ENCODE results near the gene LCN1. TPM values are rescaled to one million over a fixed set of nuclear protein-coding genes. Genes with fewer than 3 reads are reported as not detected.

LCN1 gene
- total RNA-seq, 2 donors from 2014 or later: not detected

DNA sequence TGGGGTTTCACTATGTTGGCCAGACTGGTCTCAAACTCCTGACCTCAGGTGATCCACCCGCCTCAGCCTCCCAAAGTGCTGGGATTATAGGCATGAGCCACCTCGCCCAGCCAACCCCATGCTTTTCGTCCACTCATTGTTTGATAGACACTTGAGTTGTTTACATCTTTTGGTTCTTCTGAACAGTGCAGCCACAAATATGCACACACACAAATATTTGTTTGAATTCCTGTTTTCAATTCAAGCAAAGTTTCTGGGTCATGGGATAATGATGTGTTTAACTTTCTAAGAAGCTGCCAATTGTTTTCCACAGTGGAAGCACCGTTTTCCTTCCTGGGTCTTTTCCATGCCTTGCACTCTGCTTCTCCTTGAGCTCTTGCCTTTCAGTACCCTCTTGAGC is 33.5 kb downstream of the LCN1 start:
- no peak overlapping the region for H3K27ac ChIP-seq
- TF ChIP-seq, protein P1, sequence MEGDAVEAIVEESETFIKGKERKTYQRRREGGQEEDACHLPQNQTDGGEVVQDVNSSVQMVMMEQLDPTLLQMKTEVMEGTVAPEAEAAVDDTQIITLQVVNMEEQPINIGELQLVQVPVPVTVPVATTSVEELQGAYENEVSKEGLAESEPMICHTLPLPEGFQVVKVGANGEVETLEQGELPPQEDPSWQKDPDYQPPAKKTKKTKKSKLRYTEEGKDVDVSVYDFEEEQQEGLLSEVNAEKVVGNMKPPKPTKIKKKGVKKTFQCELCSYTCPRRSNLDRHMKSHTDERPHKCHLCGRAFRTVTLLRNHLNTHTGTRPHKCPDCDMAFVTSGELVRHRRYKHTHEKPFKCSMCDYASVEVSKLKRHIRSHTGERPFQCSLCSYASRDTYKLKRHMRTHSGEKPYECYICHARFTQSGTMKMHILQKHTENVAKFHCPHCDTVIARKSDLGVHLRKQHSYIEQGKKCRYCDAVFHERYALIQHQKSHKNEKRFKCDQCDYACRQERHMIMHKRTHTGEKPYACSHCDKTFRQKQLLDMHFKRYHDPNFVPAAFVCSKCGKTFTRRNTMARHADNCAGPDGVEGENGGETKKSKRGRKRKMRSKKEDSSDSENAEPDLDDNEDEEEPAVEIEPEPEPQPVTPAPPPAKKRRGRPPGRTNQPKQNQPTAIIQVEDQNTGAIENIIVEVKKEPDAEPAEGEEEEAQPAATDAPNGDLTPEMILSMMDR (IDR thresholded peaks at IDR 0.05): no peak
- no peak for DNase-seq (ENCODE audit: low spot score)
- H3K36me3 ChIP-seq: no peaks in the 10 kb centered on the region
- H3K27me3 ChIP-seq: no peaks in the 10 kb centered on the region
- H3K9me3 ChIP-seq: no peaks in the 10 kb centered on the region
- H3K4me1 ChIP-seq: no peaks in the 10 kb centered on the region
- no peak overlapping the region for H3K4me3 ChIP-seq

DNA sequence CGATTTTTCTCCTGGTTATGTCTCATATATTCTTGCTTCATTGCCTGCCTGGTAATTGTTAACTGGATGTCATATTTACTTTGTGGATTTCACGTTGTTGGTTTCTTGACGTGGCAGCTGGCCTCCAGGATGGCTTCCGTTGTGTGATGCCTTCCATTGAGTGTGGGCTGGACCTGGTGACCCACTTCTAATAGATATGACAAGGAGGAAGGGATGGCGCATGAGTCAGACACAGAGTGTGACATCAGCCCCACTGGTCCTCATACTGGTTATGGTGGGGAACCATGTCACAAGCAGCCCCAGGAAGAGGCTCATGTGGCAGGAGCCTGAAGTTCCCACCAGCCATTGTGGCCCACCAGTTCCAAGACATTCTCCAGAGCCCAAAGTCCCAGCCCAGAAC is 34.0 kb downstream of the LCN1 start:
- no peaks in the 10 kb centered on the region for H3K4me1 ChIP-seq
- no peak overlapping the region for H3K27ac ChIP-seq
- no peaks in the 10 kb centered on the region for H3K9me3 ChIP-seq
- DNase-seq (ENCODE audit: low spot score): no peak
- no peak overlapping the region for H3K4me3 ChIP-seq
- TF ChIP-seq, protein P1 (IDR thresholded peaks at IDR 0.05): no peak
- H3K36me3 ChIP-seq: no peaks in the 10 kb centered on the region
- H3K27me3 ChIP-seq: no peaks in the 10 kb centered on the region

DNA sequence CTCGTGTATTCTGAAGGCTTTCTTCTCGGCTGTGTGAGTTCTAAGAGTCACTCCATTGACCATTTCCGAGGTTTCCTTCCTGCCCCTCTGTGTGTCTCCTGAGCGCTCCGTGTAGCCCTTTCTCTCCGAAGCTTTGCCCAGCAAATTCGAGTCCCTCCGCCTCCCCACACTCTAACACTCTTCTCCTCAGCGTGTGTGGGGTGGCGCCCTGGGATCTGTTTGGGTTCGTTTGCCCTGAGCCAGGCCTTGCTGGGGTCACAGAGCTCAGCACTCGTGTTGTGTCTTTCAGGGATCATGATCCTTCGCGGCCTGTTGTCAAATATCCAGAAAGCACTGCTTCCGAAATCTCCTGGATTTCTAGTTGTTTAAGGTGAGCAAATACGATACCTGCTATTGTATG is 34.7 kb downstream of the LCN1 start:
- TF ChIP-seq, protein P1 (IDR thresholded peaks at IDR 0.05): no peak
- no peak overlapping the region for H3K4me3 ChIP-seq
- H3K36me3 ChIP-seq: no peaks in the 10 kb centered on the region
- no peaks in the 10 kb centered on the region for H3K9me3 ChIP-seq
- H3K4me1 ChIP-seq: no peaks in the 10 kb centered on the region
- DNase-seq (ENCODE audit: low spot score): no peak
- no peak overlapping the region for H3K27ac ChIP-seq
- no peaks in the 10 kb centered on the region for H3K27me3 ChIP-seq

DNA sequence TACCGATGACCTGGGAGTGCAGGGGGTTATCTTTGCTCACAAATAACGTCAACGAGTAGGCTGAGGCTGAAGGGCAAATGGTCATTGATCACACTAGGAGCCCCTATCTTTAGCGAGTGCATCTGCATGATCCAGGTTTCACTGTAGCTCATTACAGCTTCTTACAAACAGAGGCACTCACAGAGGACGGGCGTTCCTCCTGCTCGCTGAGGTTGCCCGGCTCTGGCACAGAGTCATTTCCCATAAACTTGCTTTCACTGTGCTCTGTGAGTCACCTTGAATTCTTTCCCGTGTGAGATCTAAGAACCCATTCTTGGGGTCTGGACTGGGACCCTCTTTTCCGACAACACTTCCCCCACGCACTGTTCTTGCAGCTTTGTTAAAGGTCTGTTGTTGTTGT is 38.4 kb downstream of the LCN1 start:
- no peaks in the 10 kb centered on the region for H3K27me3 ChIP-seq
- H3K4me1 ChIP-seq: no peaks in the 10 kb centered on the region
- no peaks in the 10 kb centered on the region for H3K9me3 ChIP-seq
- H3K4me3 ChIP-seq: no peak overlapping the region
- DNase-seq (ENCODE audit: low spot score): no peak
- no peak overlapping the region for H3K27ac ChIP-seq
- H3K36me3 ChIP-seq: no peaks in the 10 kb centered on the region
- TF ChIP-seq, protein P1 (IDR thresholded peaks at IDR 0.05): no peak

DNA sequence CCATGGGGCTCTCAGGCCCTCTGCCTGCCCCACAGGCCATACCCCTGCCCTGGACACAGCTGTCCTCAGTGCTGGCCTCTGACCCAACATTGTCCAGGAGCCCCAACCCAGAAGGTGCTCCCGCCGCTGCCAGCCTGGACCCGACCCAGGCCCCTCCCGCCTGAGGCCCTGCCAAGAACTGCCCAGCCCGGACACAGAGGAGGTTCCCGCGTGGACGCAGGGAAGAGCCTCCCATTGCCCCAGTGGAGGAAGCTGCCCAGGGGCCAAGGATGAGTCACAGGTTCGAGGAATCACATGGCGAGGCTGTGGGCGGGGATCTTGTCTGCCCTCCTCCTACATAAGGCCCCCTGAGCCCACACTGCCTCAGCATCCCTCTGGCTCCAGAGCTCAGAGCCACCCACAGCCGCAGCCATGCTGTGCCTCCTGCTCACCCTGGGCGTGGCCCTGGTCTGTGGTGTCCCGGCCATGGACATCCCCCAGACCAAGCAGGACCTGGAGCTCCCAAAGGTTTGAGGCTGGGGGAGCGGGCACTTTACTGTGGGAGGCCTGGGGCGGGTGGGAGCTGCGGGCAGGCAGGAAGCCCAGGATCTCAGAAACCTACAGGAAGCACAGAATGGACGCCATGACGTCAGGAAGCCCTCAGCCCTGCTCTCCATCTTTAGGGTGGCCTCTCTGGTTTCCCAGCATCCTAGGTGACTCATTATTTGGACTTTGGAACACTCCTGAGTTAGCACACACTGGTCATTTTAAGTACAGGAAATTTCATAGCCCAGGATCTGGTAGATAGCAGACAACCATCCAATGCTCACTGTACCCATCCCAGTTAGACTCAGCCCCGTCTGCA is 40.4 kb downstream of the LCN1 start, which contains the start of gene PAEP:
TSS of gene PAEP (plus strand) at position 366 of the 844 bp plus-strand sequence.
- no peak within 1 kb of the TSS for H3K27ac ChIP-seq
- no peaks in the 10 kb centered on the region for H3K9me3 ChIP-seq
- TF ChIP-seq, protein P1 (IDR thresholded peaks at IDR 0.05): no peak
- no peaks in the 10 kb centered on the region for H3K27me3 ChIP-seq
- no peak for DNase-seq (ENCODE audit: low spot score)
- no peaks in the 10 kb centered on the region for H3K36me3 ChIP-seq
- no peak within 1 kb of the TSS for H3K4me3 ChIP-seq
- H3K4me1 ChIP-seq: no peaks in the 10 kb centered on the region
